ENCODE measurements around the gene CYTH4.

CYTH4 gene

DNA sequence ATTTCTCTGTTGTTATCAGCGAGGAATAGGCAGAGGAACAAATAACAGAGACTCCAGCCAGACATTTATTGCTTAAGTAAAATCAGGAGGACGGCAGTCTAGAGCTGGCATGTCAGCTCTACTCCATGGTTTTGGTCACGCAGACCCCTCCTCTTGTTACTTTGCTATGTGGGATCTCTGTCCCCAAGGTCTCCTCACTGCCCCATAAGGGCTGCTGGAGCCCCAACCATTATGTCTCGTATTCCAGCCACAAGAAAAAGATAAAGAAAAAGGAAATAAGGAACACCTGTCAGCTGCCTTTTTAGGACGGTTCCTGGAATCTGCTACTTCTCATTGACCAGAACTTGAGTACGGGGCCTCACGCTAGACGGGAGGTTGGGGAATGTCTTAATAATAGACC lies 74.6 kb downstream of the CYTH4 start:
- H3K27ac ChIP-seq: no peak overlapping the region
- TF ChIP-seq, protein P1, sequence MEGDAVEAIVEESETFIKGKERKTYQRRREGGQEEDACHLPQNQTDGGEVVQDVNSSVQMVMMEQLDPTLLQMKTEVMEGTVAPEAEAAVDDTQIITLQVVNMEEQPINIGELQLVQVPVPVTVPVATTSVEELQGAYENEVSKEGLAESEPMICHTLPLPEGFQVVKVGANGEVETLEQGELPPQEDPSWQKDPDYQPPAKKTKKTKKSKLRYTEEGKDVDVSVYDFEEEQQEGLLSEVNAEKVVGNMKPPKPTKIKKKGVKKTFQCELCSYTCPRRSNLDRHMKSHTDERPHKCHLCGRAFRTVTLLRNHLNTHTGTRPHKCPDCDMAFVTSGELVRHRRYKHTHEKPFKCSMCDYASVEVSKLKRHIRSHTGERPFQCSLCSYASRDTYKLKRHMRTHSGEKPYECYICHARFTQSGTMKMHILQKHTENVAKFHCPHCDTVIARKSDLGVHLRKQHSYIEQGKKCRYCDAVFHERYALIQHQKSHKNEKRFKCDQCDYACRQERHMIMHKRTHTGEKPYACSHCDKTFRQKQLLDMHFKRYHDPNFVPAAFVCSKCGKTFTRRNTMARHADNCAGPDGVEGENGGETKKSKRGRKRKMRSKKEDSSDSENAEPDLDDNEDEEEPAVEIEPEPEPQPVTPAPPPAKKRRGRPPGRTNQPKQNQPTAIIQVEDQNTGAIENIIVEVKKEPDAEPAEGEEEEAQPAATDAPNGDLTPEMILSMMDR (IDR thresholded peaks at IDR 0.05): no peak
- no peak for TF ChIP-seq ZFX (IDR thresholded peaks at IDR 0.05; ENCODE audit: borderline replicate concordance)

DNA sequence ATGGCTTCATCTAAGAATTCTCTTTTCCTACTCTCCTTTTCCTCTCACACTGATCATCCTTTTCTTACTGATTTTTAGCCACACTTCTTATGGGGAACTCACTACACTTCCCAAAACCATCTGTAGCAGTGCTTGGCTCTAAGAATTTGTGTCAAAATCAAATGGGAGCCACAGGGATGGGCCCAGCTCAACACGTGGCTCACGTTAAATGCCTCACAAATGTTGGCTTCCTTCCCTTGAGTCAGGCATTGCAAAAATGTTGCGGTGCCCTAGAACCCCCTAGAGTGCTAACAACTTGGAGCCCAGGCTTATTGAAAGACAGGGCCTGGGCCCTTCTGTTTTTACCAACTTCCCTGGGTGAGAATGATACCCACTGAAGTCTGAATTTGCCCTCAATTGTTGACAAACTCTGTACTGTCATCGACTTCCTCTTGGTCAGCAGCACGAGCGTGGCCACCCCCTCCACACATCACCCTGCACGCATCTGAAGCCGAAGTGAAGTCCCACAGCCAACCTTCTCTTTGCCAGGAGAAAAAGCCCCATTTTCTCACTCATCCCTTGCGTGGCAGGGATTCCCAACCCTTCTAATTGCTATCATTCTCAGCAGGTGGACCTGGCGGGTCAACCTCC lies 75.3 kb downstream of the CYTH4 start:
- no peak overlapping the region for H3K27ac ChIP-seq
- TF ChIP-seq, protein P1 (IDR thresholded peaks at IDR 0.05): no peak
- TF ChIP-seq ZFX (IDR thresholded peaks at IDR 0.05; ENCODE audit: borderline replicate concordance): no peak

DNA sequence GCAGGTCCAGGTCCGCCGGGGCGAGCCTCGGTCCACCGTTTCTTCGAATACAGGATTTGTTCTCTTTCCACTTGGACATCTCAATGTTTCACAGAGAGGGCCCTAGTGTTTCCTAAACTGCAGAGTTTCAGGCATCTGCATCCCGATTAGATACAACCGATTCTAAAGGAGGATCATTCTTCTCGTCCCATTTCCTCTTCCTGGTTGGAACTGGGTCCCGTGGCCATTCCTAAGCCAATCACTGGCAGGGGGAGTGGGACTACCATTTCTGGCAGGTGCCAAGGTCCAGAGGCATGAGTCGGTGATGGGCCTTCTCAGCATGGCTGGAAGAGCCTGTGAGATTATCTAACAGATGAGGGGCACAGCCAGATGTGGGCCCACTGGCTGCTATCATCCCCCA lies 76.1 kb downstream of the CYTH4 start:
- no peak overlapping the region for H3K27ac ChIP-seq
- no peak for TF ChIP-seq ZFX (IDR thresholded peaks at IDR 0.05; ENCODE audit: borderline replicate concordance)
- TF ChIP-seq, protein P1 (IDR thresholded peaks at IDR 0.05): no peak

DNA sequence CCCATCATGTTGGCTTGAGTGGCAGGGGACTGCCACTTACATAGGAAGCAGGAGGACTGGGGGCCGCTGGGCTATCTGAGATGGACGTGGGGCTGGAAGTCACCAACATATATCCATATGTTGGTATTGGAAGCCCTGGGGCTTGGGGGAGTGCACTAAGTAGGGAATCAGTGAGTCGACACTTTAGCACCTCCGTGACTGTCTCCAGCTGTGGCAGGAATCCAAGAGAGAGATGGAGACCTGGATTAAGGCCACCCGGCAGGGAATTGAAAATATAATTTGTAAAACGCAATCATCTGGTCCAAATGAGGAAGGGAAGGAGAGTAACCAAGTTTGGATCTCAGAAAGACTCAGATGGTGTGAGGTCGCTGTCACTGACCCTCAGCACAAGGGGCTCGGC lies 76.6 kb downstream of the CYTH4 start:
- no peak overlapping the region for H3K27ac ChIP-seq
- TF ChIP-seq, protein P1 (IDR thresholded peaks at IDR 0.05): no peak
- TF ChIP-seq ZFX (IDR thresholded peaks at IDR 0.05; ENCODE audit: borderline replicate concordance): no peak

DNA sequence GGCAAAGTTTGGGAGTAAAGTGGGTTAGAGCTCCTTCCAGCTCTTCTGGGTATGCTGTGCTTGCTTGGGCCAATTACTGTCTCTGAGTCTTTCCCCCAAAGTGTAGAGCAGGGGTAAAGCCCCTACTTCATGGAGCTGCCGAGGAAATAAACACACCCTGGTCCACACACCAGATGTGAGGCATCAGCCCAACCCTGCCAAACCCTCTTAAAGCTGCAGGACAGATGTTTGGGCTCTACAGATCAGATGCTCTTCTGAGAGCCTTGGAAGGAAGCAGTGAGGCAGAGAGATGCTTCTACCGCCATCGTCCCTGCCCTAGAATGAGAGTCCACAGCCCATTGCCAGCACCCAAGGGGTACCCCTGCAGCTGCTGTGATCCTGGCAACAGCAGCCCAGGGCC lies 80.3 kb downstream of the CYTH4 start:
- H3K27ac ChIP-seq: no peak overlapping the region
- no peak for TF ChIP-seq ZFX (IDR thresholded peaks at IDR 0.05; ENCODE audit: borderline replicate concordance)
- TF ChIP-seq, protein P1 (IDR thresholded peaks at IDR 0.05): no peak

DNA sequence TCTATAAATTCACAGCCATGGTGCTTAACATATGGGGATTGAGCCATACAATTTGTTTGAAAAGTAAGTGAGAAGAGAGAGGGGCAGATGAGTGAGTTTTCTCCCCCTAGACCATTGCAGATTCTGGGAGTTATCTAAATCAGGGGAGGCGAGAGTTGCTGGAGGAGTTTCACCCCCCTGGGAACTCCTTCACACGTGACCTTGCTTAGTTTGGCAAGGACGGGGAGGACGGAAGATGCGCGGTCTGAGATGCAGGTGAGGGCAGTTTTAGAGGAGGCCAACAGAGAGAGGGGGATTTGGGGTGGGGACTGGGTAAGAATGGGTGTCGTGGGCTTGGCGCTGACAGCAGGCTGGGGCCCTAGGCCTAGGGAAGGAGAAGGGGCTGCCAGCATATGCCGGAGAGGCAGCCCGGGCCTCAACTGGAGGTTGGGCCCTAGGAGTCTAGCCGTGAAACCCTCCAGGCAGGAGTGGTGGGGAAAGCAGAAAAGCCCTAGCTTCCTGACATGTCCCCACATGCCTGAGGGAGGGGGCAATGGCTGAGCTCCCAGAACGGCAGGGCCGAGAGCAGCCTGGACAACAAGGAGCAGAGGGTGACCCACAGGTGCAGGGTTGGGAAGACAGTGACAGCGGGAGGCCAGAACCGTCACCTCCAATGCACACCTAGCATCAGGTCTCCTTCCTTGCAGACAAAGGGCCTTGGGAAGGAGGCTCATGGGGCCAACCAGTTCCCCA lies 81.1 kb downstream of the CYTH4 start:
- TF ChIP-seq, protein P1 (IDR thresholded peaks at IDR 0.05): no peak
- TF ChIP-seq ZFX (IDR thresholded peaks at IDR 0.05; ENCODE audit: borderline replicate concordance): no peak

More for the DNA sequence above, 81.1 kb downstream of the CYTH4 start:
- H3K27ac ChIP-seq: no peak overlapping the region

Data from 22Rv1 (cell line).